Keratinocyte (primary cell): ENCODE measurements around the gene MUC13. TPM values are rescaled to one million over a fixed set of nuclear protein-coding genes. Genes with fewer than 3 reads are reported as not detected.

ENCODE experiments used
- DNase-seq: peaks from one replicate; pipeline ENCODE4 v3.0.0-alpha.2; 2011; ENCODE audit warnings: low read depth, missing footprints, low spot score
- FAIRE-seq: peaks from 2 replicates; lab custom pipeline; 2011; peaks lifted over from hg19 to GRCh38; lab: Jason Lieb, UNC
- H2AFZ ChIP-seq: 2 replicates; pipeline ENCODE4 v1.6.0; 2012; ENCODE audit warnings: low read length, control low read depth, inconsistent platforms; ENCODE audit not compliant: control insufficient read depth
- H3K27ac ChIP-seq: 2 replicates; pipeline ENCODE4 v1.5.1; 2011; ENCODE audit warnings: low read length; ENCODE audit not compliant: control insufficient read depth, insufficient read depth
- H3K27me3 ChIP-seq: 3 replicates; pipeline ENCODE4 v1.6.0; 2011; ENCODE audit warnings: low read length; ENCODE audit not compliant: control insufficient read depth, insufficient read depth; ENCODE audit errors: extremely low read depth
- H3K36me3 ChIP-seq, 2 experiments: 2 replicates in 1 of 2; 3 replicates in 1 of 2; pipeline ENCODE4 v1.5.1; 2011; ENCODE audit warnings: low read length in 2 of 2, mild to moderate bottlenecking in 1 of 2; ENCODE audit not compliant: control insufficient read depth in 2 of 2, insufficient read depth in 2 of 2; ENCODE audit errors: extremely low read depth in 1 of 2
- H3K4me1 ChIP-seq: 3 replicates; pipeline ENCODE4 v1.5.1; 2011; ENCODE audit warnings: low read length; ENCODE audit not compliant: control insufficient read depth, insufficient read depth; ENCODE audit errors: extremely low read depth
- H3K4me2 ChIP-seq: 3 replicates; pipeline ENCODE4 v1.6.0; 2011; ENCODE audit warnings: low read depth, low read length; ENCODE audit not compliant: control insufficient read depth, insufficient read depth; ENCODE audit errors: extremely low read depth
- H3K4me3 ChIP-seq, 3 experiments: fragments of 200-600 bp in 1 of 3; sonication (generic) in 1 of 3; 2 replicates in 2 of 3; 3 replicates in 1 of 3; pipeline ENCODE4 v1.5.1; 2011 to 2016; ENCODE audit warnings: low read length in 3 of 3, mild to moderate bottlenecking in 3 of 3, control low read depth in 2 of 3, inconsistent platforms in 1 of 3, low read depth in 1 of 3, mixed read lengths in 1 of 3, mixed run types in 1 of 3, moderate library complexity in 1 of 3; ENCODE audit not compliant: control insufficient read depth in 2 of 3, insufficient read depth in 2 of 3; ENCODE audit errors: extremely low read depth in 1 of 3
- H3K79me2 ChIP-seq: 2 replicates; pipeline ENCODE4 v1.6.0; 2012; ENCODE audit warnings: low read length; ENCODE audit not compliant: control insufficient read depth, insufficient read depth
- H3K9ac ChIP-seq: 3 replicates; pipeline ENCODE4 v1.6.0; 2011; ENCODE audit warnings: low read length; ENCODE audit not compliant: control insufficient read depth, insufficient read depth; ENCODE audit errors: extremely low read depth
- H3K9me1 ChIP-seq: 3 replicates; pipeline ENCODE4 v1.6.0; 2011; ENCODE audit warnings: low read length; ENCODE audit not compliant: control insufficient read depth, insufficient read depth; ENCODE audit errors: extremely low read depth
- H3K9me3 ChIP-seq: 2 replicates; pipeline ENCODE4 v1.5.1; 2012; ENCODE audit warnings: low read depth, low read length; ENCODE audit not compliant: control insufficient read depth
- H4K20me1 ChIP-seq: 3 replicates; pipeline ENCODE4 v1.6.0; 2011; ENCODE audit warnings: low read length; ENCODE audit not compliant: control insufficient read depth, insufficient read depth; ENCODE audit errors: extremely low read depth
- EZH2 ChIP-seq: IDR thresholded peaks from one replicate; pipeline ENCODE4 v1.6.1; 2012; ENCODE audit warnings: inconsistent platforms, mild to moderate bottlenecking, low read length, moderate library complexity
- dilution Hi-C: fragments of 300-500 bp; cut with MboI; formaldehyde crosslinking; loops from one replicate; pipeline ENCODE4 v1.7.0; 2020; ENCODE audit warnings: low sequenced_read_pairs; ENCODE audit not compliant: extremely low pct_ligation_motif_present
- polyA plus RNA-seq, 5 experiments: library from polyadenylated mRNA; depleted of rRNA in 3 of 5; stranded (reverse) in 3 of 5; stranded (forward) in 1 of 5; unstranded in 1 of 5; fragments of >200 nt; gene quantifications; 1 replicate in 1 of 5; 2 replicates in 3 of 5; 3 replicates in 1 of 5; pipeline versions ENCODE4 v1.2.1 to v1.2.3, GENCODE V29; 2011 to 2012; ENCODE audit warnings: missing spikeins in 2 of 5, low read depth in 1 of 5, low replicate concordance in 1 of 5
- TF ChIP-seq, protein P1 (sequence below), 3 experiments: IDR thresholded peaks in 1 of 3; conservative IDR thresholded peaks in 1 of 3; optimal IDR thresholded peaks in 1 of 3; 2 replicates in 2 of 3; 3 replicates in 1 of 3; pipeline versions ENCODE3 to v1.5.1; 2011; ENCODE audit warnings: low read length in 3 of 3, mild to moderate bottlenecking in 3 of 3, moderate library complexity in 2 of 3, control low read depth in 1 of 3, inconsistent platforms in 1 of 3; ENCODE audit not compliant: insufficient read depth in 2 of 3; ENCODE audit errors: extremely low read depth in 1 of 3

MUC13 gene
- polyA plus RNA-seq, 1 donor (not counting 4 experiments of a cell fraction or from before 2014, with no cell fraction given), result not detected

- TF ChIP-seq EZH2, result no peak
- TF ChIP-seq, protein P1, sequence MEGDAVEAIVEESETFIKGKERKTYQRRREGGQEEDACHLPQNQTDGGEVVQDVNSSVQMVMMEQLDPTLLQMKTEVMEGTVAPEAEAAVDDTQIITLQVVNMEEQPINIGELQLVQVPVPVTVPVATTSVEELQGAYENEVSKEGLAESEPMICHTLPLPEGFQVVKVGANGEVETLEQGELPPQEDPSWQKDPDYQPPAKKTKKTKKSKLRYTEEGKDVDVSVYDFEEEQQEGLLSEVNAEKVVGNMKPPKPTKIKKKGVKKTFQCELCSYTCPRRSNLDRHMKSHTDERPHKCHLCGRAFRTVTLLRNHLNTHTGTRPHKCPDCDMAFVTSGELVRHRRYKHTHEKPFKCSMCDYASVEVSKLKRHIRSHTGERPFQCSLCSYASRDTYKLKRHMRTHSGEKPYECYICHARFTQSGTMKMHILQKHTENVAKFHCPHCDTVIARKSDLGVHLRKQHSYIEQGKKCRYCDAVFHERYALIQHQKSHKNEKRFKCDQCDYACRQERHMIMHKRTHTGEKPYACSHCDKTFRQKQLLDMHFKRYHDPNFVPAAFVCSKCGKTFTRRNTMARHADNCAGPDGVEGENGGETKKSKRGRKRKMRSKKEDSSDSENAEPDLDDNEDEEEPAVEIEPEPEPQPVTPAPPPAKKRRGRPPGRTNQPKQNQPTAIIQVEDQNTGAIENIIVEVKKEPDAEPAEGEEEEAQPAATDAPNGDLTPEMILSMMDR (optimal IDR thresholded peaks at IDR 0.05 in 1 of 3, IDR thresholded peaks at IDR 0.05 in 1 of 3, conservative IDR thresholded peaks at IDR 0.05 in 1 of 3; ENCODE audit: extremely low read depth in 1 of 3, insufficient read depth in 2 of 3, low read length in 3 of 3), result no peak
- Histone ChIP-seq H3K36me3 (no peaks in the 10 kb centered on the region), H3K4me1 (no peaks in the 10 kb centered on the region), H3K79me2 (no peaks in the 10 kb centered on the region), H3K27me3 (peaks cover 4% of the 10 kb centered on the region), H2AFZ (no peak overlapping the region), H3K9ac (no peak overlapping the region), H3K4me3 (no peak overlapping the region), H3K9me1 (no peaks in the 10 kb centered on the region), H3K27ac (no peak overlapping the region), H4K20me1 (no peaks in the 10 kb centered on the region), H3K4me2 (no peak overlapping the region), H3K9me3 (no peaks in the 10 kb centered on the region)
- DNase-seq (no peak), FAIRE-seq (no peak)
- dilution Hi-C loops, result no loop called here
Measured at GRCh38 chr3:124926426-124927101, 8.0 kb downstream of the MUC13 start.

- no peaks in the 10 kb centered on the region for H4K20me1 ChIP-seq
- H3K9ac ChIP-seq, result no peak overlapping the region
- H3K36me3 ChIP-seq, result no peaks in the 10 kb centered on the region
- TF ChIP-seq, protein P1 (optimal IDR thresholded peaks at IDR 0.05 in 1 of 3, IDR thresholded peaks at IDR 0.05 in 1 of 3, conservative IDR thresholded peaks at IDR 0.05 in 1 of 3; ENCODE audit: extremely low read depth in 1 of 3, insufficient read depth in 2 of 3, low read length in 3 of 3), result no peak
- no peak for TF ChIP-seq EZH2
- DNase-seq (no peak), FAIRE-seq (peak; percentile 5)
- no peaks in the 10 kb centered on the region for H3K9me3 ChIP-seq
- peaks cover 4% of the 10 kb centered on the region for H3K27me3 ChIP-seq
- no peaks in the 10 kb centered on the region for H3K4me1 ChIP-seq
- H3K4me3 ChIP-seq, result no peak overlapping the region
- H3K27ac ChIP-seq, result no peak overlapping the region
- H3K9me1 ChIP-seq, result no peaks in the 10 kb centered on the region
- no peak overlapping the region for H3K4me2 ChIP-seq
- dilution Hi-C loops, result no loop called here
- no peak overlapping the region for H2AFZ ChIP-seq
- no peaks in the 10 kb centered on the region for H3K79me2 ChIP-seq
Measured at GRCh38 chr3:124924741-124925140, 9.8 kb downstream of the MUC13 start.
